ENCODE results near the gene SPANXN4. TPM values are rescaled to one million over a fixed set of nuclear protein-coding genes. Genes with fewer than 3 reads are reported as not detected.

Gene SPANXN4
- total RNA-seq, 1 experiment from 2014 or later, result not detected

GRCh38 chrX:143081231-143081630 lies 55.5 kb downstream of the SPANXN4 start:
- no peaks in the 10 kb centered on the region for H4K20me1 ChIP-seq (ENCODE audit: control insufficient read depth, insufficient read depth, insufficient read length)
- no peak for TF ChIP-seq CTCF (conservative IDR thresholded peaks at IDR 0.05)
- Mint-ChIP-seq H3K9me3 (peaks cover 67 to 74% of the 10 kb centered on the region in 2 experiments), H3K27me3 (ENCODE audit: low read depth) (no peaks in the 10 kb centered on the region), H3K4me1 (peaks cover 9 to 12% of the 10 kb centered on the region in 2 experiments), H3K36me3 (ENCODE audit: insufficient read depth in 1 of 3, low read depth in 3 of 3) (peaks cover 17 to 20% (median 20%) of the 10 kb centered on the region in 3 experiments), H3K27ac (no peak overlapping the region), H3K4me3 (no peak overlapping the region)
- H3K23ac ChIP-seq (ENCODE audit: insufficient read length, low read depth, low read length), result no peak overlapping the region
- H4K91ac ChIP-seq (ENCODE audit: insufficient read length, low read depth, low read length), result no peak overlapping the region
- H3K14ac ChIP-seq (ENCODE audit: insufficient read depth, low read length), result no peak overlapping the region
- no peaks in the 10 kb centered on the region for H3K23me2 ChIP-seq (ENCODE audit: insufficient read length, low read depth, low read length, poor library complexity, severe bottlenecking)
- H2AK5ac ChIP-seq (ENCODE audit: insufficient read length, low read length), result no peak overlapping the region
- no peaks in the 10 kb centered on the region for H3K79me2 ChIP-seq (ENCODE audit: insufficient read depth, low read length)
- H3K4me2 ChIP-seq (ENCODE audit: insufficient read depth, insufficient read length, low read length), result no peak overlapping the region
- no peak overlapping the region for H2BK120ac ChIP-seq (ENCODE audit: low read depth, low read length, poor library complexity, severe bottlenecking)
- H2BK5ac ChIP-seq (ENCODE audit: insufficient read length, low read length), result no peak overlapping the region
- no peak overlapping the region for H3T11ph ChIP-seq (ENCODE audit: low read length)
- no peak overlapping the region for H3K9ac ChIP-seq (ENCODE audit: extremely low read depth, insufficient read length, low read length)
- peaks cover 20% of the 10 kb centered on the region for H3K9me3 ChIP-seq (ENCODE audit: control insufficient read depth, low read depth, low read length)
- no peak overlapping the region for H2BK20ac ChIP-seq (ENCODE audit: low read depth, low read length, poor library complexity, severe bottlenecking)
- no peak overlapping the region for H3K27ac ChIP-seq (ENCODE audit: insufficient read length, low read depth, low read length)
- DNase-seq, result no peak
- H3K27me3 ChIP-seq (ENCODE audit: insufficient read depth, low read length), result no peaks in the 10 kb centered on the region
- H3K4ac ChIP-seq (ENCODE audit: low read depth, low read length), result no peak overlapping the region
- no peak overlapping the region for H4K8ac ChIP-seq (replicated peaks; ENCODE audit: insufficient read length, low read depth, low read length)
- no peak overlapping the region for H2AFZ ChIP-seq (ENCODE audit: low read length)
- H2BK15ac ChIP-seq (ENCODE audit: low read depth, low read length), result no peak overlapping the region
- no peaks in the 10 kb centered on the region for H3K79me1 ChIP-seq (ENCODE audit: insufficient read depth, low read depth, low read length, poor library complexity, severe bottlenecking)
- no peak overlapping the region for H3K56ac ChIP-seq (ENCODE audit: insufficient read length, low read depth, low read length)
- peaks cover 3% of the 10 kb centered on the region; the same call in 1 of the 2 replicates for H3K4me1 ChIP-seq (ENCODE audit: insufficient read depth, low read length)
- no peak overlapping the region for H3K18ac ChIP-seq (ENCODE audit: insufficient read length, low read depth, low read length)
- no CpG with 5 or more reads among the region's 3 CpGs for WGBS (ENCODE audit: extremely low coverage, insufficient read length, low lambda C conversion rate)
- no peak overlapping the region for H4K5ac ChIP-seq (ENCODE audit: insufficient read length, low read depth, low read length)
- no peak overlapping the region for H2BK12ac ChIP-seq (ENCODE audit: insufficient read length, low read depth, low read length)
